Kidney epithelial cell (primary cell): ENCODE results near the gene CFAP52. TPM values are rescaled to one million over a fixed set of nuclear protein-coding genes. Genes with fewer than 3 reads are reported as not detected.
"Not testable (repeated sequence)": the region's sequence is repeated elsewhere in the genome, so short reads cannot be mapped to it uniquely, and the experiment has no call there.

ENCODE experiments used
- DNase-seq: peaks from one replicate; pipeline ENCODE4 v3.0.0-alpha.2; 2010; ENCODE audit warnings: low read depth
- H3K27me3 ChIP-seq: 2 replicates; pipeline ENCODE4 v1.6.0; 2011; ENCODE audit warnings: low read length; ENCODE audit not compliant: control insufficient read depth, insufficient read depth
- H3K36me3 ChIP-seq: 2 replicates; pipeline ENCODE4 v1.5.1; 2011; ENCODE audit warnings: low read length; ENCODE audit not compliant: control insufficient read depth, insufficient read depth
- H3K4me3 ChIP-seq: 2 replicates; pipeline ENCODE4 v1.5.1; 2011; ENCODE audit warnings: low read depth, mild to moderate bottlenecking, control low read depth, low read length
- CTCF ChIP-seq: IDR thresholded peaks from 2 replicates; pipeline ENCODE4 v1.5.1; 2011; ENCODE audit warnings: mild to moderate bottlenecking, moderate library complexity, low read length, control low read depth, inconsistent platforms; ENCODE audit not compliant: insufficient read depth, poor library complexity, severe bottlenecking
- total RNA-seq: library from RNA; depleted of rRNA; stranded (reverse); fragments of >200 nt; gene quantifications from 2 replicates; pipeline ENCODE4 v1.2.3, GENCODE V29; 2015

CFAP52 gene
- total RNA-seq, 1 donor from 2014 or later: not detected

DNA sequence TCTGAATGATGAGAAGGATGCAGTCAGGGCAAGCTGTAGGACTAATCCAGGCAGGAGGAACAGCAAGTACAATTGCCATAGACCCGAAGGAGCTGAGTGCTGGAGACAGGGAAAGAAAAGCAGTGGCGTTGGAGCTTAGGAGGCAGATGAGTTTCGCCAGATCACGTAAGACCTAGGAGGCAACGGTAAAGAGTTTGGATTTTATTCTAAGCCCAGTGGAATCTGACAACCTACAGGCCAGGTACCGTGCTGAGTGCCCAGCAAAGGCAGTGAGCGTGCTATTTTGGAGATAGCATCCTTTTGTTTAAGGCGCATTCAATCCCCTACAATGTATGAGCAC is 70.1 kb downstream of the CFAP52 start:
- DNase-seq: no peak
- no peak for TF ChIP-seq CTCF
- peak overlapping the region; percentile 77 for H3K4me3 ChIP-seq

DNA sequence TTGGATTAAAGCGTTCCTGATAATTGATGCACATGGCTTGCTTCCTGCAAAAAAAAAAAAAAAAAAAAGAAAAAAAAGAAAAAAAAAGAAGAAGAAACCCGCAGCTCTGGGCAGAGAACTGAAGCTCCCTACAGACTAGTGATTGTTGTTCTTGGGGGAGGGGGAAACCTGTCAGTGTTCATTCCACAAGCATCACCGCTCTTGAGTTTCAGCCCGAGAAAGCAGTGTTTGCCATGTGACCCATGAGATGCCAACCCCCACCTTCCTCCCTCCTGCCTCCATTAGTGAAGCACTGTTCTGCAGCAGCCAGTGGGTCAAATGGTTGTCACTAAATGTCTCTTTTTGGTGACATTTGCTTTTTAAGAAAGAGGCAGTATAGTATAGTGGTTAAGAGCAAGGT is 70.6 kb downstream of the CFAP52 start:
- DNase-seq: no peak
- TF ChIP-seq CTCF: no peak
- Histone ChIP-seq H3K27me3 (no peaks in the 10 kb centered on the region), H3K36me3 (no peaks in the 10 kb centered on the region), H3K4me3 (peak overlapping the region; percentile 77)

More for the DNA sequence above, 70.1 kb downstream of the CFAP52 start:
- no peaks in the 10 kb centered on the region for H3K36me3 ChIP-seq
- no peaks in the 10 kb centered on the region for H3K27me3 ChIP-seq

- TF ChIP-seq CTCF: no peak
- H3K36me3 ChIP-seq: no peaks in the 10 kb centered on the region
- no peak overlapping the region for H3K4me3 ChIP-seq
- DNase-seq: no peak
- no peaks in the 10 kb centered on the region for H3K27me3 ChIP-seq
Measured at GRCh38 chr17:9648521-9649110, 72.2 kb downstream of the CFAP52 start.

- no peak for DNase-seq
- TF ChIP-seq CTCF: no peak
- Histone ChIP-seq H3K27me3 (no peaks in the 10 kb centered on the region), H3K4me3 (no peak overlapping the region), H3K36me3 (no peaks in the 10 kb centered on the region)
Measured at GRCh38 chr17:9658593-9659211, 82.3 kb downstream of the CFAP52 start.

GRCh38 chr17:9661027-9661426 is 84.6 kb downstream of the CFAP52 start:
- Histone ChIP-seq H3K36me3 (no peaks in the 10 kb centered on the region), H3K27me3 (no peaks in the 10 kb centered on the region), H3K4me3 (no peak overlapping the region)
- DNase-seq: no peak
- TF ChIP-seq CTCF: no peak

DNA sequence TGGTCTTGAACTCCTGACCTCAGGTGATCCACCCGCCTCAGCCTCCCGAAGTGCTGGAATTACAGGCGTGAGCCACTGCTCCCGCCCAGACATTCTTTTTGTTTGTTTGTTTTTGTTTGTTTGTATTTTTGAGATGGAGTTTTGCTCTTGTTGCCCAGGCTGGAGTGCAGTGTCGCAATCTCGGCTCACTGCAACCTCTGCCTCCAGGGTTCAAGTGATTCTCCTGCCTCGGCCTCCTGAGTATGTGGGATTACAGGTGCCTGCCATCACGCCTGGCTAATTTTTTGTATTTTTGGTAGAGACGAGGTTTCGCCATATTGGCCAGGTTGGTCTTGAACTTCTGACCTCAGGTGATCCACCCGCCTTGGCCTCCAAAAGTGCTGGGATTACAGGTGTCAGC is 87.1 kb downstream of the CFAP52 start:
- not testable (repeated sequence) for H3K27me3 ChIP-seq, DNase-seq, H3K4me3 ChIP-seq, H3K36me3 ChIP-seq
